ENCODE data around the gene RPS24.

GRCh38 chr10:78004215-78005026, 29.2 kb upstream of the RPS24 start:
- TF ChIP-seq GATA3 (IDR thresholded peaks at IDR 0.05; ENCODE audit: low read depth, low read length) = no peak
- TF ChIP-seq GATA2 (IDR thresholded peaks at IDR 0.05; ENCODE audit: low read depth, low read length) = no peak

All from SH-SY5Y (cell line).